ENCODE measurements around the gene LRRC7.

The LRRC7 gene

GRCh38 chr1:69697340-69697739, 129.6 kb downstream of the LRRC7 start:
- H4K20me1 ChIP-seq (ENCODE audit: insufficient read depth, low read length): no peaks in the 10 kb centered on the region
- no peak overlapping the region for H2AFZ ChIP-seq (ENCODE audit: low read depth, low read length)
- no peak overlapping the region for H3K27ac ChIP-seq (ENCODE audit: low read length)
- no peaks in the 10 kb centered on the region for H3K4me1 ChIP-seq (ENCODE audit: insufficient read depth, low read length)
- no peaks in the 10 kb centered on the region for H3K27me3 ChIP-seq (ENCODE audit: insufficient read depth, low read length, poor library complexity)
- TF ChIP-seq EZH2 (IDR thresholded peaks at IDR 0.05; ENCODE audit: borderline replicate concordance, low read depth, low read length, severe bottlenecking) (no peak), CTCF (IDR thresholded peaks at IDR 0.05; ENCODE audit: borderline replicate concordance, extremely low read depth, low read length, poor library complexity, severe bottlenecking) (no peak)
- no peak for ATAC-seq (ENCODE audit: insufficient read depth, low read depth)
- H3K79me2 ChIP-seq (ENCODE audit: insufficient read depth, low read length): no peaks in the 10 kb centered on the region
- no peaks in the 10 kb centered on the region for H3K36me3 ChIP-seq (ENCODE audit: insufficient read depth, low read length)
- no peak for DNase-seq
- no peak overlapping the region for H3K4me3 ChIP-seq (ENCODE audit: low read depth in 1 of 2, low read length in 2 of 2)
- H3K9ac ChIP-seq (ENCODE audit: low read depth, low read length): no peak overlapping the region
- H3K9me3 ChIP-seq (ENCODE audit: insufficient read depth, low read length, severe bottlenecking): no peaks in the 10 kb centered on the region
- no peak overlapping the region for H3K4me2 ChIP-seq (ENCODE audit: insufficient read depth, low read length)

GRCh38 chr1:69700770-69701169, 133.0 kb downstream of the LRRC7 start:
- Histone ChIP-seq H2AFZ (ENCODE audit: low read depth, low read length) (no peak overlapping the region), H4K20me1 (ENCODE audit: insufficient read depth, low read length) (no peaks in the 10 kb centered on the region), H3K4me3 (ENCODE audit: low read depth in 1 of 2, low read length in 2 of 2) (no peak overlapping the region), H3K27ac (ENCODE audit: low read length) (no peak overlapping the region), H3K4me2 (ENCODE audit: insufficient read depth, low read length) (no peak overlapping the region), H3K9me3 (ENCODE audit: insufficient read depth, low read length, severe bottlenecking) (no peaks in the 10 kb centered on the region), H3K36me3 (ENCODE audit: insufficient read depth, low read length) (no peaks in the 10 kb centered on the region), H3K4me1 (ENCODE audit: insufficient read depth, low read length) (no peaks in the 10 kb centered on the region), H3K79me2 (ENCODE audit: insufficient read depth, low read length) (no peaks in the 10 kb centered on the region), H3K9ac (ENCODE audit: low read depth, low read length) (no peak overlapping the region), H3K27me3 (ENCODE audit: insufficient read depth, low read length, poor library complexity) (no peaks in the 10 kb centered on the region)
- peak; percentile 40 for TF ChIP-seq CTCF (IDR thresholded peaks at IDR 0.05; ENCODE audit: borderline replicate concordance, extremely low read depth, low read length, poor library complexity, severe bottlenecking)
- TF ChIP-seq EZH2 (IDR thresholded peaks at IDR 0.05; ENCODE audit: borderline replicate concordance, low read depth, low read length, severe bottlenecking): no peak
- ATAC-seq (ENCODE audit: insufficient read depth, low read depth) (0 out of 3 replicates have a peak, but pooled peaks have one; percentile 35), DNase-seq (peak; percentile 4)

- no peaks in the 10 kb centered on the region for H4K20me1 ChIP-seq (ENCODE audit: insufficient read depth, low read length)
Observed at GRCh38 chr1:69702085-69702484, 134.4 kb downstream of the LRRC7 start.

More at GRCh38 chr1:69702085-69702484, 134.4 kb downstream of the LRRC7 start:
- Histone ChIP-seq H3K4me3 (ENCODE audit: low read depth in 1 of 2, low read length in 2 of 2) (no peak overlapping the region), H3K4me1 (ENCODE audit: insufficient read depth, low read length) (no peaks in the 10 kb centered on the region), H3K4me2 (ENCODE audit: insufficient read depth, low read length) (no peak overlapping the region), H3K79me2 (ENCODE audit: insufficient read depth, low read length) (no peaks in the 10 kb centered on the region), H2AFZ (ENCODE audit: low read depth, low read length) (no peak overlapping the region), H3K36me3 (ENCODE audit: insufficient read depth, low read length) (no peaks in the 10 kb centered on the region), H3K9me3 (ENCODE audit: insufficient read depth, low read length, severe bottlenecking) (no peaks in the 10 kb centered on the region), H3K9ac (ENCODE audit: low read depth, low read length) (no peak overlapping the region), H3K27ac (ENCODE audit: low read length) (no peak overlapping the region), H3K27me3 (ENCODE audit: insufficient read depth, low read length, poor library complexity) (no peaks in the 10 kb centered on the region)
- TF ChIP-seq CTCF (IDR thresholded peaks at IDR 0.05; ENCODE audit: borderline replicate concordance, extremely low read depth, low read length, poor library complexity, severe bottlenecking): no peak
- no peak for TF ChIP-seq EZH2 (IDR thresholded peaks at IDR 0.05; ENCODE audit: borderline replicate concordance, low read depth, low read length, severe bottlenecking)
- no peak for ATAC-seq (ENCODE audit: insufficient read depth, low read depth)
- DNase-seq: no peak

Data from DND-41 (cell line).